Liver (tissue), 9 donors: ENCODE data around the gene AJUBA. TPM values are rescaled to one million over a fixed set of nuclear protein-coding genes. Genes with fewer than 3 reads are reported as not detected.

Experiments used
- DNase-seq: peaks from one replicate; pipeline ENCODE4 v3.0.0-alpha.2; 2017; ENCODE audit warnings: low spot score
- H3K27ac ChIP-seq, 2 donors: one replicate each; pipeline ENCODE4 v1.7.0; 2013; ENCODE audit warnings: inconsistent platforms in 2 of 2, low read length in 2 of 2, control low read depth in 1 of 2, low read depth in 1 of 2, mild to moderate bottlenecking in 1 of 2
- H3K27me3 ChIP-seq, 4 donors: one replicate each; pipeline versions ENCODE4 v1.6.1 to v1.7.0; 2013; ENCODE audit warnings: low read length in 3 of 4, inconsistent platforms in 1 of 4, mild to moderate bottlenecking in 1 of 4, moderate library complexity in 1 of 4; ENCODE audit not compliant: control insufficient read depth in 4 of 4, insufficient read depth in 4 of 4
- H3K36me3 ChIP-seq, 4 donors: one replicate each; pipeline versions ENCODE4 v1.6.1 to v1.7.0; 2013; ENCODE audit warnings: low read length in 3 of 4, mild to moderate bottlenecking in 3 of 4, low read depth in 1 of 4, moderate library complexity in 1 of 4; ENCODE audit not compliant: control insufficient read depth in 4 of 4, insufficient read depth in 3 of 4
- H3K4me1 ChIP-seq, 4 donors: one replicate each; pipeline versions ENCODE4 v1.6.1 to v1.7.0; 2013; ENCODE audit warnings: low read length in 3 of 4, mild to moderate bottlenecking in 3 of 4, moderate library complexity in 1 of 4; ENCODE audit not compliant: control insufficient read depth in 4 of 4, insufficient read depth in 4 of 4
- H3K4me3 ChIP-seq, 3 donors: one replicate each; pipeline versions ENCODE4 v1.6.1 to v1.7.0; 2013; ENCODE audit warnings: low read length in 3 of 3, control low read depth in 1 of 3, low read depth in 1 of 3, mild to moderate bottlenecking in 1 of 3
- H3K9ac ChIP-seq, 2 donors: one replicate each; pipeline ENCODE4 v1.7.0; 2013; ENCODE audit warnings: low read length in 2 of 2, mild to moderate bottlenecking in 2 of 2, moderate library complexity in 2 of 2, control low read depth in 1 of 2, low read depth in 1 of 2
- H3K9me3 ChIP-seq, 4 donors: one replicate each; pipeline versions ENCODE4 v1.6.1 to v1.7.0; 2013; ENCODE audit warnings: low read length in 3 of 4; ENCODE audit not compliant: control insufficient read depth in 4 of 4
- ATF3 ChIP-seq: IDR thresholded peaks from 2 replicates; pipeline ENCODE4 v1.6.1; 2016; ENCODE audit warnings: antibody characterized with exemption
- EGR1 ChIP-seq, 2 donors: IDR thresholded peaks; 2 replicates each; pipeline ENCODE4 v1.6.1; 2016 to 2018; ENCODE audit warnings: antibody characterized with exemption in 2 of 2, low read depth in 2 of 2
- FOXA1 ChIP-seq: IDR thresholded peaks from 2 replicates; pipeline ENCODE4 v1.6.1; 2016; ENCODE audit warnings: antibody characterized with exemption
- FOXA2 ChIP-seq: IDR thresholded peaks from 2 replicates; pipeline ENCODE4 v1.6.1; 2016; ENCODE audit warnings: antibody characterized with exemption
- GABPA ChIP-seq, 2 donors: IDR thresholded peaks in 1 of 2; conservative IDR thresholded peaks in 1 of 2; 2 replicates each; pipeline ENCODE4 v1.6.1; 2016; ENCODE audit warnings: antibody characterized with exemption in 2 of 2, mild to moderate bottlenecking in 1 of 2, moderate library complexity in 1 of 2
- HNF4A ChIP-seq, 2 donors: conservative IDR thresholded peaks; 2 replicates each; pipeline ENCODE4 v1.6.1; 2016; ENCODE audit warnings: antibody characterized with exemption in 2 of 2, mild to moderate bottlenecking in 2 of 2
- HNF4G ChIP-seq: IDR thresholded peaks from 2 replicates; pipeline ENCODE4 v1.6.1; 2016; ENCODE audit warnings: antibody characterized with exemption
- JUND ChIP-seq, 2 donors: IDR thresholded peaks; 2 replicates each; pipeline ENCODE4 v1.6.1; 2016; ENCODE audit warnings: antibody characterized with exemption in 2 of 2
- NR2F2 ChIP-seq: IDR thresholded peaks from 2 replicates; pipeline ENCODE4 v1.6.1; 2016; ENCODE audit warnings: antibody characterized with exemption
- RAD21 ChIP-seq, 2 donors: IDR thresholded peaks; 2 replicates each; pipeline ENCODE4 v1.6.1; 2016; ENCODE audit warnings: antibody characterized with exemption in 2 of 2, mild to moderate bottlenecking in 2 of 2
- REST ChIP-seq: IDR thresholded peaks from 2 replicates; pipeline ENCODE4 v1.6.1; 2016; ENCODE audit warnings: antibody characterized with exemption, mild to moderate bottlenecking
- RXRA ChIP-seq, 2 donors: IDR thresholded peaks; 2 replicates each; pipeline ENCODE4 v1.6.1; 2017 to 2018; ENCODE audit warnings: antibody characterized with exemption in 2 of 2, mild to moderate bottlenecking in 1 of 2
- SP1 ChIP-seq: IDR thresholded peaks from 2 replicates; pipeline ENCODE4 v1.6.1; 2018; ENCODE audit warnings: antibody characterized with exemption, mild to moderate bottlenecking
- TAF1 ChIP-seq: conservative IDR thresholded peaks from 2 replicates; pipeline ENCODE4 v1.6.1; 2016; ENCODE audit warnings: antibody characterized with exemption, mild to moderate bottlenecking
- YY1 ChIP-seq: IDR thresholded peaks from 2 replicates; pipeline ENCODE4 v1.6.1; 2016; ENCODE audit warnings: antibody characterized with exemption, mild to moderate bottlenecking
- WGBS: extraction: QIAGEN DNeasy Blood & Tissue Kit; methylation state at CpG from one replicate; pipeline ENCODE4 v1.1.7; 2013; 5-methylcytosine and 5-hydroxymethylcytosine counted together
- polyA plus RNA-seq, 2 donors: library from polyadenylated mRNA; stranded (reverse) in 1 of 2; unstranded in 1 of 2; fragments of 200-250 nt in 1 of 2; fragments of >200 nt in 1 of 2; fragmentation: Nextera tagmentation in 1 of 2; extraction: Ambion mirVana in 1 of 2; gene quantifications; one replicate each; pipeline versions ENCODE4 v1.2.1 to v1.2.3, GENCODE V29; 2013 to 2015
- total RNA-seq, 2 donors: library from RNA; depleted of rRNA; stranded (reverse); fragments of >200 nt; gene quantifications; one replicate each; pipeline ENCODE4 v1.2.3, GENCODE V29; 2014
- TF ChIP-seq, protein P1 (sequence below): IDR thresholded peaks from 2 replicates; pipeline ENCODE4 v1.6.1; 2016; ENCODE audit warnings: antibody characterized with exemption
- TF ChIP-seq, protein P2 (sequence below): fragments of 150-350 bp; IDR thresholded peaks from 2 replicates; pipeline ENCODE4 v1.5.1; 2017; ENCODE audit warnings: improper control_type of control experiment, low read depth, low read length; ENCODE audit not compliant: missing input control
- TF ChIP-seq, protein P3 (sequence below): IDR thresholded peaks from 2 replicates; pipeline ENCODE4 v1.6.1; 2016; ENCODE audit warnings: antibody characterized with exemption
- donor health status: healthy.
- donor health status: healthy.
- donor health status: healthy.
- donor health status: healthy.
- donor health status: healthy.

AJUBA gene
- total and polyA plus RNA-seq, 4 donors = 15.5 to 34.9 (median 19.6) TPM

GRCh38 chr14:22986508-22987054 is 4.2 kb upstream of the AJUBA start:
- peak; percentile 92 for DNase-seq
- no peak overlapping the region for H3K9ac ChIP-seq
- H3K27ac ChIP-seq = no peak overlapping the region
- no peak overlapping the region for H3K4me3 ChIP-seq
- no peaks in the 10 kb centered on the region for H3K9me3 ChIP-seq
- WGBS = 24% methylated on average over 5 of the region's 5 CpGs
- no peaks in the 10 kb centered on the region for H3K27me3 ChIP-seq
- peaks cover 0 to 9% (median 6%) of the 10 kb centered on the region in 4 donors for H3K36me3 ChIP-seq
- peaks cover 0 to 35% (median 14%) of the 10 kb centered on the region in 4 donors for H3K4me1 ChIP-seq
- TF ChIP-seq RXRA (IDR thresholded peaks at IDR 0.05) = peak in 1 of 2 donors; percentile 12
- peak; percentile 98 for TF ChIP-seq RAD21 (IDR thresholded peaks at IDR 0.05)
- no peak for TF ChIP-seq YY1
- TF ChIP-seq HNF4A (conservative IDR thresholded peaks at IDR 0.05) = no peak
- TF ChIP-seq ATF3 = no peak
- TF ChIP-seq FOXA1 = peak; percentile 4
- no peak for TF ChIP-seq GABPA (IDR thresholded peaks at IDR 0.05 in 1 of 2, conservative IDR thresholded peaks at IDR 0.05 in 1 of 2)
- TF ChIP-seq, protein P1, sequence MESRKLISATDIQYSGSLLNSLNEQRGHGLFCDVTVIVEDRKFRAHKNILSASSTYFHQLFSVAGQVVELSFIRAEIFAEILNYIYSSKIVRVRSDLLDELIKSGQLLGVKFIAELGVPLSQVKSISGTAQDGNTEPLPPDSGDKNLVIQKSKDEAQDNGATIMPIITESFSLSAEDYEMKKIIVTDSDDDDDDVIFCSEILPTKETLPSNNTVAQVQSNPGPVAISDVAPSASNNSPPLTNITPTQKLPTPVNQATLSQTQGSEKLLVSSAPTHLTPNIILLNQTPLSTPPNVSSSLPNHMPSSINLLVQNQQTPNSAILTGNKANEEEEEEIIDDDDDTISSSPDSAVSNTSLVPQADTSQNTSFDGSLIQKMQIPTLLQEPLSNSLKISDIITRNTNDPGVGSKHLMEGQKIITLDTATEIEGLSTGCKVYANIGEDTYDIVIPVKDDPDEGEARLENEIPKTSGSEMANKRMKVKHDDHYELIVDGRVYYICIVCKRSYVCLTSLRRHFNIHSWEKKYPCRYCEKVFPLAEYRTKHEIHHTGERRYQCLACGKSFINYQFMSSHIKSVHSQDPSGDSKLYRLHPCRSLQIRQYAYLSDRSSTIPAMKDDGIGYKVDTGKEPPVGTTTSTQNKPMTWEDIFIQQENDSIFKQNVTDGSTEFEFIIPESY = no peak
- no peak for TF ChIP-seq JUND (IDR thresholded peaks at IDR 0.05)
- TF ChIP-seq FOXA2 = no peak
- TF ChIP-seq REST = no peak
- no peak for TF ChIP-seq SP1
- TF ChIP-seq EGR1 (IDR thresholded peaks at IDR 0.05; ENCODE audit: low read depth in 2 of 2) = no peak
- TF ChIP-seq, protein P2, sequence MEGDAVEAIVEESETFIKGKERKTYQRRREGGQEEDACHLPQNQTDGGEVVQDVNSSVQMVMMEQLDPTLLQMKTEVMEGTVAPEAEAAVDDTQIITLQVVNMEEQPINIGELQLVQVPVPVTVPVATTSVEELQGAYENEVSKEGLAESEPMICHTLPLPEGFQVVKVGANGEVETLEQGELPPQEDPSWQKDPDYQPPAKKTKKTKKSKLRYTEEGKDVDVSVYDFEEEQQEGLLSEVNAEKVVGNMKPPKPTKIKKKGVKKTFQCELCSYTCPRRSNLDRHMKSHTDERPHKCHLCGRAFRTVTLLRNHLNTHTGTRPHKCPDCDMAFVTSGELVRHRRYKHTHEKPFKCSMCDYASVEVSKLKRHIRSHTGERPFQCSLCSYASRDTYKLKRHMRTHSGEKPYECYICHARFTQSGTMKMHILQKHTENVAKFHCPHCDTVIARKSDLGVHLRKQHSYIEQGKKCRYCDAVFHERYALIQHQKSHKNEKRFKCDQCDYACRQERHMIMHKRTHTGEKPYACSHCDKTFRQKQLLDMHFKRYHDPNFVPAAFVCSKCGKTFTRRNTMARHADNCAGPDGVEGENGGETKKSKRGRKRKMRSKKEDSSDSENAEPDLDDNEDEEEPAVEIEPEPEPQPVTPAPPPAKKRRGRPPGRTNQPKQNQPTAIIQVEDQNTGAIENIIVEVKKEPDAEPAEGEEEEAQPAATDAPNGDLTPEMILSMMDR = peak; percentile 93
- TF ChIP-seq, protein P3, sequence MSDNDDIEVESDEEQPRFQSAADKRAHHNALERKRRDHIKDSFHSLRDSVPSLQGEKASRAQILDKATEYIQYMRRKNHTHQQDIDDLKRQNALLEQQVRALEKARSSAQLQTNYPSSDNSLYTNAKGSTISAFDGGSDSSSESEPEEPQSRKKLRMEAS = no peak
- no peak for TF ChIP-seq TAF1
- TF ChIP-seq NR2F2 = no peak
- TF ChIP-seq HNF4G = no peak
